ENCODE results near the gene ADM5. TPM values are rescaled to one million over a fixed set of nuclear protein-coding genes. Genes with fewer than 3 reads are reported as not detected.

Gene ADM5, protein sequence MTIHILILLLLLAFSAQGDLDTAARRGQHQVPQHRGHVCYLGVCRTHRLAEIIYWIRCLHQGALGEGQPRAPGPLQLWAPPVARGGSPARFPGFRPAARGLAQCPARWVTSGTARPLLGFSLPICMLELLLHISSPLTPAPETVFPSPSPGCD
- total RNA-seq: 6.0 and 6.9 TPM in 2 replicates

DNA sequence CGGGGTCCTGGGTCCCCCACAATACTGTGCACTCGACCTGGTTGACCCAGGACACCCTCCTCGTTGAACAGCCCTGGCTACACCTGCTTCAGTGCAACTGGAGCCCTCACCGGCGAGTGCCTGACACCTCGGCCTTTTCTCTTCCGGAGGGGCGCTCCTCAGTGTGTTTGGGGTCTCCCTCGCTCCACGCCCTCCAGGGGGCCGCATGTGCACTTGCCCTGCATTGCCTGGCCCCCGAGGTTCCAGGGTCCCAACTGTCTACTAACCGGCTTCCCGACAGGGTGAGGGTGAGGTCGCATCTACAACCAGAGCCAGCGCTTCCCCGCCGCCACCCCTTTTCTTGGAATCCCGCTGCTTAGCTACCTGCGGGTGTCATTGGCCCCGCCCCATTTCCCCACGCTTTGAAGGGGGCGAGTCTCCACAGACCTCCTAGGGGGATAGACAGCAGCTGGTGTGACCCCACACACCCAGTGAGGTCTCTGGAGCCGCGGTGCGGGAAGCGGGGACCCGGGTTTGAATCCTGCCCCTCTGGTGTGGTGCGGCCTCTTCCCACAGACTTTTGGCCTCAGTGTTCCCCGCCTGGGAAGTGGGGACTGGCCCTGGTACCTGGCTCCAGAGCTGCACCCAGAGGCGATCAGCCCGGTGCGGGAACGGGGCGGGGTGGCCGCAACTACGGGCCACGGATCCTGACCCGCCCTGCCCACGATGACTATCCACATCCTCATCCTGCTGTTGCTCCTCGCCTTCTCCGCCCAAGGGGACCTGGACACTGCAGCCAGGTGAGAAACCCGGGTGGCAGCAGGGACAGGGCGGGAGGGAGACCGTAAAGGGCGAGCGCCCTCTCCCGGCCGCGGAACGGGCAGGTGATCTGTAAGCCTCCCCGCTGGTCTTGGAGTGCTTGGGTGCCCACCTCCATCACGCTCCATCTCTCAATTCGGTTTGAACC lies at the start of gene ADM5:
TSS of gene ADM5 (plus strand) at position 462 of the 946 bp plus-strand sequence. CDS start at position 706, 244 bp downstream.
- peaks cover 19% of the 10 kb centered on the region for H3K4me1 Mint-ChIP-seq (ENCODE audit: low read depth)
- peaks cover 14% of the 10 kb centered on the region for H3K27me3 Mint-ChIP-seq (ENCODE audit: insufficient read depth)
- no peaks in the 10 kb centered on the region for H3K9me3 Mint-ChIP-seq
- intact Hi-C loops (cut with micrococcal nuclease): no loop called here
- peak within 1 kb of the TSS; percentile 70 for H3K27ac Mint-ChIP-seq
- H3K36me3 Mint-ChIP-seq (ENCODE audit: low read depth): peaks cover 26% of the 10 kb centered on the region
- no peak for DNase-seq (ENCODE audit: low spot score)
- H3K4me3 Mint-ChIP-seq: peak within 1 kb of the TSS; percentile 5

DNA sequence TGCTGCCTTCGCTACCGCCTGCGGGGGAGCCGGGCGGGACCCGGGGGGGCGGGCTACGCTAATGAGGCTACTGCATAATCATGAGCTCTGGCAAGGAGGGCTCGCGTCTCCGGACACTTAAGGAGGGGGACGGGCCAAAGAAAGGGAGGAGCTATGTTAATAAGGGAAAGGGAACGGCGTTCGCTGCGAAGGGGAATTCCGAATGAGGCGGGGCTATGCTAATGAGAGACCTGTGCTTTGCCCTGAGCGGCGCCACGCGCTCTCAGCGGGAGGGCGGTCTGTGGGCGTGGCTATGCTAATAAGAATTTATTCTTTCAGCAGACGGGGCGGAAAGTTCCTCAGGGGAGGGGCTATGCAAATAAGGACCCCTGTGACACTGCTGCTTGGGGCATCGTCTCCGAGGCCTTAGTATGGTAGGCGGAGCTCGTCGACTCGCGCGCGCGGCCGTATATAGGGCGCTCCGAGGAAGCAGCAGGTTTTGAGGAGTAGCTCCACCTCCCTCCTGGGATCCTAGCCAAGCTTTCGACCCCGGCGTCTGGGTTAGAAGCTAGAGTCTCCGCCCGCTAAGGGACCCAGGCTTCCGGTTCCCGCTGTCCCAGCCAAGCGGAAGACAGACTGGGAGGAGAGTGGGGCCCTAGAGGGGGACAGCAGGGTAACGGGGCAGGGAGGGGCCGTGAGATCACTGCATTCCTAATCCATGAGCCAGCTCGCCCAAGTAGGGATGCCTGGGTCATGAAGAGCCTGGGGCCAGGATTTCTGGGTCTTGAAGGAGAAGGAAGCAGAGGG lies 49.1 kb upstream of the ADM5 start, which contains the start of gene RRAS:
TSS of gene RRAS (minus strand) at position 31 of the 786 bp plus-strand sequence. CDS start 45 bp downstream, outside the sequence.
- H3K9me3 Mint-ChIP-seq: no peaks in the 10 kb centered on the region
- H3K4me1 Mint-ChIP-seq (ENCODE audit: low read depth): peaks cover 55% of the 10 kb centered on the region
- peak within 1 kb of the TSS; percentile 94 for H3K4me3 Mint-ChIP-seq
- H3K27ac Mint-ChIP-seq: peak within 1 kb of the TSS; percentile 99
- no peaks in the 10 kb centered on the region for H3K27me3 Mint-ChIP-seq (ENCODE audit: insufficient read depth)
- H3K36me3 Mint-ChIP-seq (ENCODE audit: low read depth): peaks cover 8% of the 10 kb centered on the region
- peak; percentile 100 for DNase-seq (ENCODE audit: low spot score)
- intact Hi-C loops (cut with micrococcal nuclease): loop anchor here (1.0 to 10.0 kb wide), 15 partner anchors 36 to 1278 kb away; partner anchors contain the start of genes ALDH16A1, DBP, FUZ and JOSD2

DNA sequence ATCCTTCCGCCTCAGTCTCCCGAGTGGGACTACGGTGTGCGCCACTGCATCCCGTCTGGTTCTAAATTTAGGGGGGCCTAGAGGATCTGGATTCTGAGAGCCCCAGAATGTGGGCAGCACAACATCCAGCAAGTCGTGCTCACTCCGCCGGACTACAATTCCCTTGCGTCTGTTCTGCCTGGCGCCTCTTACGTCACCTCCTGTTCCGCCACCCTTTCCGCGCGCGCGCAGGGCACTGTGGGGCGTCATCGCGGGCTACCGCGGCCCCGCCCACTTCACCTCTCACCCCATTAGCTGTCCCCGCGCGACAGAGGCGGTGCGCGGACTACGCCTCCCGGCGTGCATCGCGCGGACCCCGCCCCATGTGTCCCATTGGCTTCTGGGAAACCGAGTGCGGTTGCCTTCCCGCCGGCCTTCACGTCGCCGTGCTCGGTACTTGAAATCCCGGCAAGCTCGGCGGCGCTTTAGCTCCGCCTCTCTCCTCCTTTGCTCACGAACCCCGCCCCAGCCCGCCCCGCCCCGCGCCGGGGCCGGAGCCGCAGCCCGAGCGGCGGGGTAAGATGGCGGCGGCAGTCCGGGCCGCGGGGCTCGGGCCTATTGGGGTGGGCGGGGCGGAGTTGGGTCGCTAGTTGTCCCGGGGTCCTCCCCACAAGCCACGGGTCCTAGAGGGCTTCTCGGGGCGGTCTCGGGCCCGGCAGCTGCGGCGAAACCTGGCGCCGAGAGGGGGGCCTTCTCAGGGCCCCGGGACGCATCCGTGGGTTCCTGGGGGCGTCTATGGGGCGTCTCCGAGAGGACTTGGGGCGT lies 47.5 kb upstream of the ADM5 start, which contains the start of gene SCAF1:
TSS of gene SCAF1 (plus strand) at position 522 of the 804 bp plus-strand sequence. CDS start 2,818 bp downstream, outside the sequence.
- Mint-ChIP-seq H3K27me3 (ENCODE audit: insufficient read depth) (no peaks in the 10 kb centered on the region), H3K4me1 (ENCODE audit: low read depth) (peaks cover 55% of the 10 kb centered on the region), H3K27ac (peak within 1 kb of the TSS; percentile 99), H3K36me3 (ENCODE audit: low read depth) (peaks cover 13% of the 10 kb centered on the region), H3K9me3 (no peaks in the 10 kb centered on the region), H3K4me3 (peak within 1 kb of the TSS; percentile 94)
- intact Hi-C loops (cut with micrococcal nuclease): loop anchor here (1.0 to 10.0 kb wide), 10 partner anchors 23 to 1280 kb away; partner anchors contain the start of genes AKT1S1, BCL2L12, DBP and IRF3
- DNase-seq (ENCODE audit: low spot score): peak; percentile 100

DNA sequence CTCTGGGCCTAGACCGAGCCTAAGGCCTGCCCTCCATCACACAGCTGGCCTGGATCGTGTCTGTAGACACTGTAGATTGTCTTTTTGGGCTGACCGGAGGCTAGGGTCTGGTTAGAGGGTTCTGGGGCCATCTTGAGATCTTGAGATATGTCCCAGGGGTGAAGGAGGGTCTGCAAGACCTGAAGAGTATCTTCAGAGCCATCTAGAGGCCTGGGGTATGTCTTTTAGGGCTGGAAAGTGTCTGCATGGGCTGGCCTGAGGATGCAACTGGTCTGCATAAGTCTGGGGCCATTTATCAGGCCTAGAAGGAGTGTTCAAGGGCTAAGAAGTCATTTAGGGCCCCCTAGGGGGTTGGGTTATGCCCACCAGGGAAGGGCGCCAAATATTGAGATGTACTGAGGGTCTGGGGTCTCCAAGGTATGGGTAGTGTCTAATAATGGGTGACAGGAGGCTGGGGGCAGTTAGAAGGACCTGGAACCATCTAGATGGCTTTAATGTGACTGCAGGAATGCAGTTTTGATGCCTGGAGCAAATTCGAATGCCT lies 46.8 kb upstream of the ADM5 start:
- intact Hi-C loops (cut with micrococcal nuclease): loop anchor here (1.0 to 10.0 kb wide), 6 partner anchors 23 to 1280 kb away; partner anchors contain the start of genes BCL2L12, IRF3, MAMSTR and PNKP
- H3K9me3 Mint-ChIP-seq: no peaks in the 10 kb centered on the region
- DNase-seq (ENCODE audit: low spot score): no peak
- peaks cover 54% of the 10 kb centered on the region for H3K4me1 Mint-ChIP-seq (ENCODE audit: low read depth)
- H3K27me3 Mint-ChIP-seq (ENCODE audit: insufficient read depth): no peaks in the 10 kb centered on the region
- peaks cover 16% of the 10 kb centered on the region for H3K36me3 Mint-ChIP-seq (ENCODE audit: low read depth)
- H3K4me3 Mint-ChIP-seq: peak overlapping the region; percentile 94
- H3K27ac Mint-ChIP-seq: peak overlapping the region; percentile 90

DNA sequence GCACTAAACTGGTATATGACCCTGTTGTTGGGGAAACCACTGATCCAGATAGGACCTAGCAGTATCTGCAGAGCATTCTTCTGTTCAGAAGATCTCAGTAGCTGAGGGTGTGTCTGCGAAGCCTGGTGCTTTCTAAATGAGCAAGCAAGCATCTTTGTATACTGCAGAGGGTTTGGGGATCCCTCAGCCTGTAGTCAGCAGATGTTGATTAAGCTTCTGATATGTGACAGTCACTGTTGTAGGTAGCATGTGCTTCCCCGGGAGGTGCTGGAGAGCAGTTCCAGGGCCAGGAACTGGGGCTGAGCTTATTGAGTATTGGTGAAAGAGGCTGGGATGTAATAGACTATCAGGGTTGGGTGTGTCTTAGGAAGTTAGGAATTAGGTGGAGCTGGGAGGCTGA lies 45.9 kb upstream of the ADM5 start:
- H3K27ac Mint-ChIP-seq: peak overlapping the region; percentile 79
- H3K27me3 Mint-ChIP-seq (ENCODE audit: insufficient read depth): no peaks in the 10 kb centered on the region
- H3K4me3 Mint-ChIP-seq: peak overlapping the region; percentile 94
- H3K4me1 Mint-ChIP-seq (ENCODE audit: low read depth): peaks cover 46% of the 10 kb centered on the region
- intact Hi-C loops (cut with micrococcal nuclease): loop anchor here (5.0 to 10.0 kb wide), 3 partner anchors 929 to 1281 kb away; partner anchors contain the start of genes MAMSTR, SYNGR4 and TMEM143
- H3K9me3 Mint-ChIP-seq: no peaks in the 10 kb centered on the region
- peaks cover 16% of the 10 kb centered on the region for H3K36me3 Mint-ChIP-seq (ENCODE audit: low read depth)
- no peak for DNase-seq (ENCODE audit: low spot score)

DNA sequence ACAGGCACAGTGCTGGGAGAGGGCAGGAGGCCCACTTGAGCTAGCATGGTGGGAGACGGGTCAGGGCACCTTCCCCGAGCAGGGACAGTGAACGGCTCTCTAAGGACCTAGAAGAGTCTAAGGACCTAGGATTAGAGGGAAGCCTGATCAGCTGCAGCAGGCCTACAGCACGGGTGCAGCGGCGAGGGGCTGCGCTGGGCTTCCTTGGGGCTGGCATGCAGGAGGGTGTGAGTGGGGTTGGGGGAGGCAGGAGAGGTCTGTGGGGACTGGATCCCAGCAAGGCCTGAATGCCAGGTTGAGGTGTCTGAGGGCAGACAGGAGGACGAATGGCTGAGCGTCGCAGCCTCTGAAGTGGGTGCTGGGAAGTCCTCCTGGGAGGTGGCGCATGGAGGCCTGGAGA lies 43.8 kb upstream of the ADM5 start:
- Mint-ChIP-seq H3K4me1 (ENCODE audit: low read depth) (peaks cover 32% of the 10 kb centered on the region), H3K27me3 (ENCODE audit: insufficient read depth) (no peaks in the 10 kb centered on the region), H3K9me3 (no peaks in the 10 kb centered on the region), H3K36me3 (ENCODE audit: low read depth) (peaks cover 23% of the 10 kb centered on the region), H3K4me3 (no peak overlapping the region), H3K27ac (no peak overlapping the region)
- no peak for DNase-seq (ENCODE audit: low spot score)
- intact Hi-C loops (cut with micrococcal nuclease): loop anchor here (10.0 kb wide), 1 partner anchor 931 kb away; the partner anchor contains the start of gene MAMSTR

DNA sequence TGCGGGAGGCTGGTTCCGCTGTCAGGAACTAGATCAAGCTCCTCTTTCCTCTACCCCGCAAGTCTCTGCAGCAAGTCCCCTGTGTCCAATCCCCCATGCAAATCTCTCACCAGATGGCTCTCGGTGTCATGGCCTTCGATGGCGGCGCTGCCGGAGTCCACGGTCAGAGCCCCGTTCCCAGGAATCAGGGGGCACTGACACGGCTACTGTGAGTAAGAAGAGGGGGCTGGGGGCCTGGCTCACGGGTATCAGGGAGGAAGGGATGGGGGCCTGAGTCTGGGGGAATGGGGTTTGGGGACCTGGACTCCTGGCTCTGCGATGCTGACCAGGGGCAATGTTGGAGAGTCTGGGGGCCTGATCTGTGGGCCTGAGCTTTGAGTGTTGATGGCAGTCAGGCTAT lies 43.4 kb upstream of the ADM5 start:
- Mint-ChIP-seq H3K27ac (no peak overlapping the region), H3K27me3 (ENCODE audit: insufficient read depth) (no peaks in the 10 kb centered on the region)
- intact Hi-C loops (cut with micrococcal nuclease): loop anchor here (10.0 kb wide), 1 partner anchor 931 kb away; the partner anchor contains the start of gene MAMSTR

DNA sequence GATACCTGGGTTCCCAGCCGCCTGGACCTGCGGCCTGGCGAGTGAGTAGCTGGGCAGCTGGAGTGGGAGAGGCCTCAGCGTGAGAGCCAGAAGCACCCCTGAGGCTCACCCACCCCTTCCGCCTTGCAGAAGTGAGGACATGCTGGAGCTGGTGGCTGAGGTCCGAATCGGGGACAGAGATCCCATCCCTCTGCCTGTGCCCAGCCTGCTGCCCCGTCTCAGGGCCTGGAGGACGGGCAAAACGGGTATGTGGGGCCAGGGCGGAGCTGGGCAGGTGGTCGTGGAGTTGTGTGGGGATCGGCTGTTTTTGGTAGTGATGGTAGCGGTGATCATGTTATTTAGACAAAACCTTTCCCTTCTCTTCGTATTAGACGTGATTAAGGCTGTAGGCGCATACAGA lies 42.8 kb upstream of the ADM5 start:
- intact Hi-C loops (cut with micrococcal nuclease): loop anchor here (10.0 kb wide), 1 partner anchor 932 kb away; the partner anchor contains the start of gene MAMSTR
- Mint-ChIP-seq H3K4me3 (no peak overlapping the region), H3K27ac (no peak overlapping the region), H3K27me3 (ENCODE audit: insufficient read depth) (no peaks in the 10 kb centered on the region), H3K4me1 (ENCODE audit: low read depth) (peaks cover 26% of the 10 kb centered on the region), H3K9me3 (no peaks in the 10 kb centered on the region), H3K36me3 (ENCODE audit: low read depth) (peaks cover 25% of the 10 kb centered on the region)
- no peak for DNase-seq (ENCODE audit: low spot score)

More for the DNA sequence above, 43.4 kb upstream of the ADM5 start:
- Mint-ChIP-seq H3K4me3 (no peak overlapping the region), H3K9me3 (no peaks in the 10 kb centered on the region), H3K36me3 (ENCODE audit: low read depth) (peaks cover 24% of the 10 kb centered on the region), H3K4me1 (ENCODE audit: low read depth) (peaks cover 28% of the 10 kb centered on the region)
- no peak for DNase-seq (ENCODE audit: low spot score)

DNA sequence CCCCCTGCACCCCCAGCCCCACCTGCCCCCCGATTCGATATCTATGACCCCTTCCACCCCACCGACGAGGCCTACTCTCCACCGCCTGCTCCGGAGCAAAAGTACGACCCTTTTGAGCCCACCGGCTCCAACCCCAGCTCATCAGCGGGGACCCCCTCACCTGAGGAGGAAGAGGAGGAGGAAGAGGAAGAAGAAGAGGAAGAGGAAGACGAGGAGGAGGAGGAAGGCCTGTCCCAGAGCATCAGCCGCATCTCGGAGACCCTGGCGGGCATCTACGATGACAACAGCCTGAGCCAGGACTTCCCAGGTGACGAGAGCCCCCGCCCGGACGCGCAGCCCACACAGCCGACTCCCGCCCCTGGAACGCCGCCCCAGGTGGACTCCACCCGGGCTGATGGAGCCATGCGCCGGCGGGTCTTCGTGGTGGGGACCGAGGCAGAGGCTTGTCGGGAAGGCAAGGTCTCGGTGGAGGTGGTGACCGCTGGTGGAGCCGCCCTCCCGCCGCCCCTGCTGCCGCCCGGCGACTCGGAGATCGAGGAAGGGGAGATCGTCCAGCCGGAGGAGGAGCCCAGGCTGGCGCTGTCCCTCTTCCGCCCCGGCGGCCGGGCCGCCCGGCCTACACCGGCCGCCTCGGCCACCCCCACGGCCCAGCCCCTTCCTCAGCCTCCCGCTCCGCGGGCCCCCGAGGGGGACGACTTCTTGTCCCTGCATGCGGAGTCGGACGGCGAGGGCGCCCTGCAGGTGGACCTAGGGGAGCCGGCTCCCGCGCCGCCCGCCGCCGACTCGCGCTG lies 38.2 kb upstream of the ADM5 start:
- peaks cover 26% of the 10 kb centered on the region for H3K36me3 Mint-ChIP-seq (ENCODE audit: low read depth)
- intact Hi-C loops (cut with micrococcal nuclease): no loop called here
- H3K27ac Mint-ChIP-seq: no peak overlapping the region
- H3K9me3 Mint-ChIP-seq: no peaks in the 10 kb centered on the region
- no peaks in the 10 kb centered on the region for H3K4me1 Mint-ChIP-seq (ENCODE audit: low read depth)
- DNase-seq (ENCODE audit: low spot score): no peak
- H3K4me3 Mint-ChIP-seq: no peak overlapping the region
- no peaks in the 10 kb centered on the region for H3K27me3 Mint-ChIP-seq (ENCODE audit: insufficient read depth)

DNA sequence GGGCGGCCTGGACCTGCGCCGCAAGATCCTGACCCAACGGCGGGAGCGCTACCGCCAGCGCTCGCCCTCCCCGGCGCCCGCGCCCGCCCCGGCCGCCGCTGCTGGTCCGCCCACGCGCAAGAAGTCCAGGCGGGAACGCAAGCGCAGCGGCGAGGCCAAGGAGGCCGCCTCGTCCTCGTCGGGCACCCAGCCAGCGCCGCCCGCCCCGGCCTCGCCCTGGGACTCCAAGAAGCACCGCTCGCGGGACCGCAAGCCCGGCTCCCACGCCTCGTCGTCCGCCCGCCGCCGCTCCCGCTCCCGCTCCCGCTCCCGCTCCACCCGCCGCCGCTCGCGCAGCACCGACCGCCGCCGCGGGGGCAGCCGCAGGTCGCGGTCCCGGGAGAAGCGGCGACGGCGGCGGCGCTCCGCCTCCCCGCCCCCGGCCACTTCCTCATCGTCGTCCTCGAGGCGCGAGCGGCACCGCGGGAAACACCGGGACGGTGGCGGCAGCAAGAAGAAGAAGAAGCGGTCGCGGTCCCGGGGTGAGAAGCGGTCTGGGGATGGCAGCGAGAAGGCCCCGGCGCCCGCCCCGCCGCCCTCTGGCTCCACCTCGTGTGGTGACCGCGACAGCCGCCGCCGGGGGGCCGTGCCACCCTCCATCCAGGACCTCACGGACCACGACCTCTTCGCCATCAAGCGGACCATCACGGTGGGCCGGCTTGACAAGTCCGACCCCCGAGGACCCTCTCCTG lies 37.4 kb upstream of the ADM5 start:
- Mint-ChIP-seq H3K9me3 (no peaks in the 10 kb centered on the region), H3K36me3 (ENCODE audit: low read depth) (peaks cover 28% of the 10 kb centered on the region)

More for the DNA sequence above, 37.4 kb upstream of the ADM5 start:
- Mint-ChIP-seq H3K4me1 (ENCODE audit: low read depth) (no peaks in the 10 kb centered on the region), H3K27me3 (ENCODE audit: insufficient read depth) (no peaks in the 10 kb centered on the region), H3K27ac (no peak overlapping the region), H3K4me3 (no peak overlapping the region)
- intact Hi-C loops (cut with micrococcal nuclease): no loop called here
- no peak for DNase-seq (ENCODE audit: low spot score)
